AG04450 (cell line): ENCODE data around the gene PPP1R14D. TPM values are rescaled to one million over a fixed set of nuclear protein-coding genes. Genes with fewer than 3 reads are reported as not detected.

Experiments
- CTCF ChIA-PET: fragments of 300-600, 350-600 bp; formaldehyde crosslinking; extraction: SDS; loops from one replicate; lab custom pipeline; 2022; ENCODE audit warnings: antibody characterized with exemption, inconsistent platforms; lab: Charles Lee
- POLR2A ChIA-PET: fragments of 350-600 bp; formaldehyde crosslinking; extraction: SDS; loops from one replicate; lab custom pipeline; 2021; ENCODE audit warnings: antibody characterized with exemption, inconsistent platforms; lab: Yijun Ruan, JAX
- DNase-seq: peaks from one replicate; pipeline ENCODE4 v3.0.0-alpha.2; 2011; ENCODE audit warnings: low read depth, low spot score
- H3K27ac ChIP-seq: one replicate; pipeline ENCODE4 v1.5.1; 2012; ENCODE audit warnings: low read depth, low read length, control low read depth
- H3K27me3 ChIP-seq: one replicate; pipeline ENCODE4 v1.6.0; 2012; ENCODE audit warnings: low read length; ENCODE audit not compliant: control insufficient read depth, insufficient read depth
- H3K4me3 ChIP-seq: 2 replicates; pipeline ENCODE4 v1.5.1; 2011; ENCODE audit warnings: mild to moderate bottlenecking, low read depth, low read length, control low read depth
- H3K9me3 ChIP-seq: 2 replicates; pipeline ENCODE4 v1.5.1; 2012; ENCODE audit warnings: low read length; ENCODE audit not compliant: control insufficient read depth, insufficient read depth
- CTCF ChIP-seq: IDR thresholded peaks from 2 replicates; pipeline ENCODE4 v1.5.1; 2011; ENCODE audit warnings: low read depth, low read length, control low read depth, inconsistent platforms
- polyA plus RNA-seq: library from polyadenylated mRNA; depleted of rRNA; stranded (reverse); fragments of >200 nt; gene quantifications from 2 replicates; pipeline ENCODE4 v1.2.3, GENCODE V29; 2011

PPP1R14D gene
- polyA plus RNA-seq, 1 experiment, result not detected

GRCh38 chr15:40857601-40858341, 29.3 kb upstream of the PPP1R14D start:
- CTCF ChIA-PET, result interaction anchor here (0.5 to 5.9 kb wide), 50 partner anchors 10 to 516 kb away, joined by 3 to 171 read pairs (median 4); partner anchors contain the start of genes CHP1, EXD1, NUSAP1 and OIP5
- peak; percentile 98 for TF ChIP-seq CTCF
- peak; percentile 30 for DNase-seq
- H3K9me3 ChIP-seq, result no peaks in the 10 kb centered on the region
- H3K4me3 ChIP-seq, result no peak overlapping the region
- POLR2A ChIA-PET, result interaction anchor here (0.6 to 2.5 kb wide), 3 partner anchors 14 to 37 kb away, joined by 3 to 14 read pairs (median 3); partner anchors contain the start of gene VPS18
- no peak overlapping the region for H3K27ac ChIP-seq
- peaks cover 20% of the 10 kb centered on the region for H3K27me3 ChIP-seq

GRCh38 chr15:40856746-40857145, 28.2 kb upstream of the PPP1R14D start:
- CTCF ChIA-PET, result interaction anchor here (0.7 to 5.9 kb wide), 19 partner anchors 9 to 358 kb away, joined by 3 to 171 read pairs (median 4); partner anchors contain the start of gene VPS18
- DNase-seq, result no peak

GRCh38 chr15:40855706-40856234, 27.3 kb upstream of the PPP1R14D start:
- ChIA-PET CTCF (interaction anchor here (0.8 to 5.9 kb wide), 3 partner anchors 12 to 33 kb away, joined by 3 to 171 read pairs (median 39); partner anchors contain the start of gene SPINT1), POLR2A (no interaction called here)
- Histone ChIP-seq H3K27ac (no peak overlapping the region), H3K4me3 (no peak overlapping the region), H3K27me3 (peaks cover 21% of the 10 kb centered on the region), H3K9me3 (no peaks in the 10 kb centered on the region)
- DNase-seq, result no peak
- TF ChIP-seq CTCF, result no peak

More at GRCh38 chr15:40856746-40857145, 28.2 kb upstream of the PPP1R14D start:
- Histone ChIP-seq H3K4me3 (no peak overlapping the region), H3K27ac (no peak overlapping the region), H3K27me3 (peaks cover 25% of the 10 kb centered on the region), H3K9me3 (no peaks in the 10 kb centered on the region)
- TF ChIP-seq CTCF, result no peak
- POLR2A ChIA-PET, result interaction anchor here (0.5 kb wide), 1 partner anchor 38 kb away, joined by 5 read pairs; no protein-coding TSS in a partner anchor

GRCh38 chr15:40854161-40854560, 25.7 kb upstream of the PPP1R14D start:
- CTCF ChIA-PET, result interaction anchor here (1.3 to 5.9 kb wide), 2 partner anchors 34 to 40 kb away, joined by 7 to 171 read pairs; partner anchors contain the start of gene VPS18
- no peak for TF ChIP-seq CTCF
- H3K9me3 ChIP-seq, result no peaks in the 10 kb centered on the region

More at GRCh38 chr15:40854161-40854560, 25.7 kb upstream of the PPP1R14D start:
- no peak overlapping the region for H3K27ac ChIP-seq
- H3K4me3 ChIP-seq, result no peak overlapping the region
- peaks cover 31% of the 10 kb centered on the region for H3K27me3 ChIP-seq
- POLR2A ChIA-PET, result no interaction called here
- no peak for DNase-seq
